Natural killer cell treated with Interleukin-12 subunit alpha and Interleukin-12 subunit beta and Interleukin-15 and Interleukin-18, amount 100 ng/mL, for 72 hours (primary cell): Measurements from ENCODE around the gene LRMDA. TPM values are rescaled to one million over a fixed set of nuclear protein-coding genes. Genes with fewer than 3 reads are reported as not detected.

ENCODE experiments used
- ATAC-seq, 2 donors: fragments of 150-1000 bp; cut with Tn5 transposase in 1 of 2; sonication (Bioruptor Pico), chemical (Tn5 transposase) in 1 of 2; 2 replicates each; pipeline ENCODE4 v1.10.0; 2021
- DNase-seq: peaks from one replicate; pipeline ENCODE4 v3.0.0; 2022; ENCODE audit warnings: low spot score
- H3K27ac Mint-ChIP-seq, 2 donors: 1 replicate in 1 of 2; 2 replicates in 1 of 2; pipeline ENCODE4 v1.8.0; 2022; ENCODE audit warnings: mixed read lengths in 2 of 2, mild to moderate bottlenecking in 1 of 2, moderate library complexity in 1 of 2
- H3K27me3 Mint-ChIP-seq, 2 donors: 1 replicate in 1 of 2; 2 replicates in 1 of 2; pipeline ENCODE4 v1.8.0; 2022; ENCODE audit warnings: mixed read lengths in 2 of 2
- H3K36me3 Mint-ChIP-seq: one replicate; pipeline ENCODE4 v1.8.0; 2022; ENCODE audit warnings: mixed read lengths
- H3K4me1 Mint-ChIP-seq, 2 donors: 1 replicate in 1 of 2; 2 replicates in 1 of 2; pipeline ENCODE4 v1.8.0; 2022; ENCODE audit warnings: low read depth in 2 of 2, mixed read lengths in 2 of 2, mild to moderate bottlenecking in 1 of 2
- H3K4me3 Mint-ChIP-seq: one replicate; pipeline ENCODE4 v1.8.0; 2022; ENCODE audit warnings: mixed read lengths
- H3K9me3 Mint-ChIP-seq: 2 replicates; pipeline ENCODE4 v1.8.0; 2022; ENCODE audit warnings: mixed read lengths
- total RNA-seq, 2 donors: library from RNA; stranded (reverse); gene quantifications; one replicate each; pipeline ENCODE4 v1.2.3, GENCODE V29; 2022

The LRMDA gene
- total RNA-seq, 2 donors from 2014 or later: 0.92 to 1.8 TPM

DNA sequence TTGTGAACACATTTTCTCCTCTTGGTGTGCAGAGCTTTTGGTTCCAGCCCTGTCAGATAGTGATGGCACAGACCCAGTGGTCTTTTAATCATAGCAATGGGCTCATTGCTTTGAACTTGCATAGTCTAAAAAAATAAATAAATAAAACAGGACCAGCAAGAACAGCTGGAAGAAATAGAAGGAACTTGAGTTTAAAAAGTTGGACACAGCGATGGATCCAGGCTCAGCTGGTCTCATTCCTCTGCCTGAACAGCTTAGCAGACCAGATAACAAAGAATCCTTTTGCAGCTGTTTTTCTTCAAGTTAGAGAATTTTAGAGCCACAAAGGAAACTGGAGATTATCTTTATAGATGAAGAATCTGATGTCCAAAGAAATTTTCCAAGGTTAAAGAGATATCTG is 1005.6 kb downstream of the LRMDA start:
- no peak overlapping the region for H3K27ac Mint-ChIP-seq
- H3K9me3 Mint-ChIP-seq: no peaks in the 10 kb centered on the region
- no peak for DNase-seq
- no peaks in the 10 kb centered on the region for H3K4me1 Mint-ChIP-seq
- no peak for ATAC-seq
- H3K4me3 Mint-ChIP-seq: no peak overlapping the region
- no peaks in the 10 kb centered on the region for H3K36me3 Mint-ChIP-seq
- no peaks in the 10 kb centered on the region for H3K27me3 Mint-ChIP-seq

- ATAC-seq: no peak
Observed at GRCh38 chr10:76440426-76440825, 1009.0 kb downstream of the LRMDA start.

DNA sequence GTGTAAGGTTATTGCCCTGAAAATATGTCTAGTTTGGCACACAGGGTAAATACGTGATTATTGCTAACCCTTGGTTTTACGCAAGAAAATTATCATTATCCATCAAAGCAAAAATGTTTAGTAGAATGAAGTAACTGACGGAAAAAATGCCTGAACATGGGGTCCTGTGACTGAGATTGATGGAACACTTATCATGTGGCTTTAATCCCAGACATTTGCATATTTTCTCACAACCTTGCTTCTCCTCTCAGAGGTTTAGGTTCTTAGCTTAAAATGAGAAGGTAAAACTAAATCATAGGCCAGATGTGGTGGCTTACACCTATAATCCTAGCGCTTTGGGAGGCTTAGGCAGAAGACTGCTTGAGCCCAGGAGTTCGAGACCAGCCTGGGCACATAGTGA is 1010.7 kb downstream of the LRMDA start:
- H3K9me3 Mint-ChIP-seq: no peaks in the 10 kb centered on the region
- ATAC-seq: no peak
- no peaks in the 10 kb centered on the region for H3K4me1 Mint-ChIP-seq
- no peaks in the 10 kb centered on the region for H3K36me3 Mint-ChIP-seq
- H3K4me3 Mint-ChIP-seq: no peak overlapping the region
- H3K27me3 Mint-ChIP-seq: no peaks in the 10 kb centered on the region
- DNase-seq: no peak
- no peak overlapping the region for H3K27ac Mint-ChIP-seq

More at GRCh38 chr10:76440426-76440825, 1009.0 kb downstream of the LRMDA start:
- Mint-ChIP-seq H3K36me3 (no peaks in the 10 kb centered on the region), H3K4me1 (no peaks in the 10 kb centered on the region), H3K4me3 (no peak overlapping the region), H3K27ac (no peak overlapping the region), H3K27me3 (no peaks in the 10 kb centered on the region), H3K9me3 (no peaks in the 10 kb centered on the region)
- DNase-seq: no peak

GRCh38 chr10:76444034-76444800 is 1012.8 kb downstream of the LRMDA start:
- H3K4me1 Mint-ChIP-seq: no peaks in the 10 kb centered on the region

DNA sequence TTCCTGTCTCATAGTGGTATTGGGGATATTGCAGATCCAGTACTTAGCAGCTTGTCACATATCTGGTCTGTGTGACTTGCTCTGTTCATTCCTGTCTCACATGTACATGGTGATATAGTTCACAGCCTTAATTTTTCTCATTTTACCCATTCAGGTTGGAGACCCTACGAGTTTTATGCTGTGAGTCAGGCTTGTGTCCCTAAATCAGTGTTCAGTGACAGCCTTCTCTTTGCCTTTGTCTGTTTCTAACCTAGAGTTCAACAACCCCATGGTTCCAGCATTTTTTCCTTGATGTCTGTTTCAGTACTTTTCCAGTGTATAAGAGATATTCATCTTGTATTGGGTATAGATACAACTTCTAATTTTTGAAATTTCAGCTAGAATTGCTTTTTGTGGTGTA is 1016.2 kb downstream of the LRMDA start:
- no peak for ATAC-seq
- Mint-ChIP-seq H3K27me3 (no peaks in the 10 kb centered on the region), H3K27ac (no peak overlapping the region), H3K9me3 (no peaks in the 10 kb centered on the region), H3K36me3 (no peaks in the 10 kb centered on the region), H3K4me1 (no peaks in the 10 kb centered on the region), H3K4me3 (no peak overlapping the region)
- no peak for DNase-seq

More at GRCh38 chr10:76444034-76444800, 1012.8 kb downstream of the LRMDA start:
- Mint-ChIP-seq H3K36me3 (no peaks in the 10 kb centered on the region), H3K27me3 (no peaks in the 10 kb centered on the region), H3K4me3 (no peak overlapping the region), H3K9me3 (no peaks in the 10 kb centered on the region), H3K27ac (no peak overlapping the region)
- DNase-seq: no peak
- no peak for ATAC-seq

- no peak overlapping the region for H3K4me3 Mint-ChIP-seq
- H3K27ac Mint-ChIP-seq: no peak overlapping the region
- ATAC-seq (no peak), DNase-seq (no peak)
- no peaks in the 10 kb centered on the region for H3K4me1 Mint-ChIP-seq
- no peaks in the 10 kb centered on the region for H3K36me3 Mint-ChIP-seq
- H3K27me3 Mint-ChIP-seq: no peaks in the 10 kb centered on the region
- peaks cover 4% of the 10 kb centered on the region for H3K9me3 Mint-ChIP-seq
Observed at GRCh38 chr10:76451911-76452310, 1020.5 kb downstream of the LRMDA start.

GRCh38 chr10:76453332-76453731 is 1021.9 kb downstream of the LRMDA start:
- H3K4me1 Mint-ChIP-seq: no peaks in the 10 kb centered on the region
- H3K27ac Mint-ChIP-seq: no peak overlapping the region
- H3K27me3 Mint-ChIP-seq: no peaks in the 10 kb centered on the region
- H3K9me3 Mint-ChIP-seq: peaks cover 4% of the 10 kb centered on the region
- H3K4me3 Mint-ChIP-seq: no peak overlapping the region
- no peak for DNase-seq
- no peaks in the 10 kb centered on the region for H3K36me3 Mint-ChIP-seq
- no peak for ATAC-seq

GRCh38 chr10:76453997-76454396 is 1022.6 kb downstream of the LRMDA start:
- ATAC-seq (no peak), DNase-seq (no peak)
- peaks cover 4% of the 10 kb centered on the region for H3K9me3 Mint-ChIP-seq
- H3K36me3 Mint-ChIP-seq: no peaks in the 10 kb centered on the region
- no peaks in the 10 kb centered on the region for H3K4me1 Mint-ChIP-seq
- no peak overlapping the region for H3K27ac Mint-ChIP-seq
- H3K4me3 Mint-ChIP-seq: no peak overlapping the region
- H3K27me3 Mint-ChIP-seq: no peaks in the 10 kb centered on the region

GRCh38 chr10:76454506-76455140 is 1023.2 kb downstream of the LRMDA start:
- DNase-seq (no peak), ATAC-seq (no peak)
- Mint-ChIP-seq H3K9me3 (peaks cover 4% of the 10 kb centered on the region), H3K27ac (no peak overlapping the region), H3K27me3 (no peaks in the 10 kb centered on the region), H3K36me3 (no peaks in the 10 kb centered on the region), H3K4me1 (no peaks in the 10 kb centered on the region), H3K4me3 (no peak overlapping the region)

GRCh38 chr10:76456197-76456596 is 1024.8 kb downstream of the LRMDA start:
- Mint-ChIP-seq H3K27ac (no peak overlapping the region), H3K4me1 (no peaks in the 10 kb centered on the region), H3K36me3 (no peaks in the 10 kb centered on the region), H3K4me3 (no peak overlapping the region), H3K27me3 (no peaks in the 10 kb centered on the region), H3K9me3 (peaks cover 4% of the 10 kb centered on the region)
- ATAC-seq: no peak
- no peak for DNase-seq

- Mint-ChIP-seq H3K36me3 (no peaks in the 10 kb centered on the region), H3K4me1 (no peaks in the 10 kb centered on the region), H3K4me3 (no peak overlapping the region), H3K9me3 (peaks cover 4% of the 10 kb centered on the region), H3K27me3 (no peaks in the 10 kb centered on the region), H3K27ac (no peak overlapping the region)
- no peak for DNase-seq
- ATAC-seq: no peak
Observed at GRCh38 chr10:76459016-76459730, 1027.7 kb downstream of the LRMDA start.

DNA sequence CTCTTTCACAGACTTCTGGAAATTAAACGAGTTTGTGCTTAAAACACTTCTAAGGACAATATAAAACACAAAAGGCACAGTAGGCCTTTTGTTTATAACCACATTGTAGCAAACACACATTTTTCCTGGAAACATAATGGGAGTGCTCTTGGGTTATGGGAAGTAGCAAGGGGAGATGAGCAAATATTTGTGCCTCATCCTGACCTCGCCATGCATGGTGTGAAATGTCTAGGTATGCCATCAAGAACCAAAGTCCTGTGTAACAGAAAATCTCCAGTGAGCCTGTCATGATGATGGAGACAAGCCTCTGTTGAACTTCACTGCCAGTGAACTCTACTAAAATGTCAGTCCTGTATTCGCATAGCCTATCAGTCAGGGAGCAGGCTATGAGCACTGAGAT is 1029.6 kb downstream of the LRMDA start:
- H3K4me3 Mint-ChIP-seq: no peak overlapping the region
- no peaks in the 10 kb centered on the region for H3K36me3 Mint-ChIP-seq
- ATAC-seq: no peak
- no peak overlapping the region for H3K27ac Mint-ChIP-seq
- no peaks in the 10 kb centered on the region for H3K9me3 Mint-ChIP-seq
- no peaks in the 10 kb centered on the region for H3K4me1 Mint-ChIP-seq
- DNase-seq: no peak
- no peaks in the 10 kb centered on the region for H3K27me3 Mint-ChIP-seq

GRCh38 chr10:76463111-76463510 is 1031.7 kb downstream of the LRMDA start:
- DNase-seq: no peak
- Mint-ChIP-seq H3K4me3 (no peak overlapping the region), H3K4me1 (no peaks in the 10 kb centered on the region), H3K27me3 (no peaks in the 10 kb centered on the region), H3K36me3 (no peaks in the 10 kb centered on the region), H3K27ac (no peak overlapping the region), H3K9me3 (no peaks in the 10 kb centered on the region)
- ATAC-seq: no peak

GRCh38 chr10:76466836-76467503 is 1035.5 kb downstream of the LRMDA start:
- Mint-ChIP-seq H3K4me1 (no peaks in the 10 kb centered on the region), H3K4me3 (no peak overlapping the region), H3K9me3 (no peaks in the 10 kb centered on the region), H3K27me3 (no peaks in the 10 kb centered on the region), H3K27ac (no peak overlapping the region), H3K36me3 (no peaks in the 10 kb centered on the region)
- ATAC-seq (no peak), DNase-seq (no peak)
